NCI-H748 (cell line): ENCODE results near the gene PLSCR1.
"Not testable (repeated sequence)": the region's sequence is repeated elsewhere in the genome, so short reads cannot be mapped to it uniquely, and the experiment has no call there.

Experiments used
- DNase-seq: peaks from one replicate; lab custom pipeline; 2025; ENCODE audit not compliant: unreplicated experiment; lab: John Stamatoyannopoulos, UW

Gene PLSCR1

GRCh38 chr3:146476094-146476740, 68.2 kb downstream of the PLSCR1 start:
- DNase-seq: no peak

- not testable (repeated sequence) for DNase-seq
Measured at GRCh38 chr3:146474976-146475375, 69.4 kb downstream of the PLSCR1 start.

GRCh38 chr3:146473726-146474125, 70.7 kb downstream of the PLSCR1 start:
- no peak for DNase-seq

GRCh38 chr3:146472611-146473010, 71.8 kb downstream of the PLSCR1 start:
- no peak for DNase-seq

GRCh38 chr3:146471012-146471411, 73.4 kb downstream of the PLSCR1 start:
- no peak for DNase-seq

GRCh38 chr3:146470425-146470990, 73.9 kb downstream of the PLSCR1 start:
- DNase-seq: no peak

- DNase-seq: peak; percentile 42
Measured at GRCh38 chr3:146469150-146470017, 75.0 kb downstream of the PLSCR1 start, which contains the start of gene PLSCR2. TSS of gene PLSCR2 (minus strand) at chr3:146469561. CDS start at chr3:146459904, 9,657 bp downstream.

- DNase-seq: peak; percentile 40
Measured at GRCh38 chr3:146468671-146469149, 75.7 kb downstream of the PLSCR1 start.

- DNase-seq: no peak
Measured at GRCh38 chr3:146468234-146468633, 76.2 kb downstream of the PLSCR1 start.

- DNase-seq: no peak
Measured at GRCh38 chr3:146466604-146467003, 77.8 kb downstream of the PLSCR1 start.

- DNase-seq: no peak
Measured at GRCh38 chr3:146465693-146466465, 78.5 kb downstream of the PLSCR1 start.
